ENCODE data around the gene BLMH.

Gene BLMH

GRCh38 chr17:30225919-30226553 lies 65.7 kb downstream of the BLMH start:
- no peak for DNase-seq (ENCODE audit: low spot score)
- Histone ChIP-seq H3K27ac (ENCODE audit: poor library complexity, severe bottlenecking) (no peak overlapping the region), H3K9me3 (ENCODE audit: severe bottlenecking) (no peaks in the 10 kb centered on the region), H3K27me3 (ENCODE audit: insufficient read depth, poor library complexity, severe bottlenecking) (no peaks in the 10 kb centered on the region), H3K36me3 (ENCODE audit: low read depth) (no peaks in the 10 kb centered on the region), H3K4me3 (ENCODE audit: severe bottlenecking) (no peak overlapping the region), H3K4me1 (ENCODE audit: insufficient read depth, poor library complexity, severe bottlenecking) (peaks cover 3% of the 10 kb centered on the region)
- TF ChIP-seq CTCF (IDR thresholded peaks at IDR 0.05; ENCODE audit: poor library complexity, severe bottlenecking), result no peak
- no peak for ATAC-seq (ENCODE audit: low read depth)

GRCh38 chr17:30225112-30225511 lies 66.6 kb downstream of the BLMH start:
- TF ChIP-seq CTCF (IDR thresholded peaks at IDR 0.05; ENCODE audit: poor library complexity, severe bottlenecking), result no peak
- H3K9me3 ChIP-seq (ENCODE audit: severe bottlenecking), result no peaks in the 10 kb centered on the region
- H3K27ac ChIP-seq (ENCODE audit: poor library complexity, severe bottlenecking), result no peak overlapping the region
- no peak for DNase-seq (ENCODE audit: low spot score)
- H3K36me3 ChIP-seq (ENCODE audit: low read depth), result no peaks in the 10 kb centered on the region
- peak; percentile 71 for ATAC-seq (ENCODE audit: low read depth)
- H3K4me3 ChIP-seq (ENCODE audit: severe bottlenecking), result no peak overlapping the region
- peaks cover 3% of the 10 kb centered on the region for H3K4me1 ChIP-seq (ENCODE audit: insufficient read depth, poor library complexity, severe bottlenecking)
- H3K27me3 ChIP-seq (ENCODE audit: insufficient read depth, poor library complexity, severe bottlenecking), result no peaks in the 10 kb centered on the region

GRCh38 chr17:30224419-30224960 lies 67.3 kb downstream of the BLMH start:
- ATAC-seq (ENCODE audit: low read depth) (no peak), DNase-seq (ENCODE audit: low spot score) (no peak)
- Histone ChIP-seq H3K27me3 (ENCODE audit: insufficient read depth, poor library complexity, severe bottlenecking) (no peaks in the 10 kb centered on the region), H3K27ac (ENCODE audit: poor library complexity, severe bottlenecking) (no peak overlapping the region), H3K9me3 (ENCODE audit: severe bottlenecking) (no peaks in the 10 kb centered on the region), H3K4me3 (ENCODE audit: severe bottlenecking) (no peak overlapping the region), H3K4me1 (ENCODE audit: insufficient read depth, poor library complexity, severe bottlenecking) (peaks cover 3% of the 10 kb centered on the region), H3K36me3 (ENCODE audit: low read depth) (no peaks in the 10 kb centered on the region)
- TF ChIP-seq CTCF (IDR thresholded peaks at IDR 0.05; ENCODE audit: poor library complexity, severe bottlenecking), result no peak

DNA sequence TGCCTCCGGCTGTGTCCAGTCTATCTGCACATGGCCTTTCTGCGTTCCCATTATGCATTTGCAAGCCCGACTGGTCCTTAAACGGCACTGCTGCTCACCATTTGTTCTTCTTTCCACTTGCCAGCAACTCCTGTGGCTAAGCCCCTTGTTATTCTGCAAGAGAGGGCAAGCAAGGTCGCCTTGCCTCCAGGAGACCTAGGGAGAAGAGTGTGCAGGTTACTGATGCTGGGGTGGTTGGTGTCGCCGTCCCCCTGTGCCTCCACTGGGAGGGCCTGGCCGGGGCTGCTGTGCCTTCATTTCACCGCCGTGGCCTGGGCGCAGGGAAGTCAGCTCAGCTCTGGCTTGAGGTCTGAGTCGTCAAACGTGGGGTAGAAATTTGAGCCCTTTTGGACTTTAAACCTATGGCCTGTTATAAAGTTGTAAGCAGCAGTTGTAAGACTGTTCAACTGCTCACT lies 69.0 kb downstream of the BLMH start:
- DNase-seq (ENCODE audit: low spot score) (no peak), ATAC-seq (ENCODE audit: low read depth) (no peak)
- H3K27me3 ChIP-seq (ENCODE audit: insufficient read depth, poor library complexity, severe bottlenecking), result no peaks in the 10 kb centered on the region
- no peaks in the 10 kb centered on the region for H3K9me3 ChIP-seq (ENCODE audit: severe bottlenecking)
- H3K27ac ChIP-seq (ENCODE audit: poor library complexity, severe bottlenecking), result no peak overlapping the region
- no peak for TF ChIP-seq CTCF (IDR thresholded peaks at IDR 0.05; ENCODE audit: poor library complexity, severe bottlenecking)
- H3K4me3 ChIP-seq (ENCODE audit: severe bottlenecking), result no peak overlapping the region
- H3K36me3 ChIP-seq (ENCODE audit: low read depth), result no peaks in the 10 kb centered on the region
- H3K4me1 ChIP-seq (ENCODE audit: insufficient read depth, poor library complexity, severe bottlenecking), result peaks cover 3% of the 10 kb centered on the region

DNA sequence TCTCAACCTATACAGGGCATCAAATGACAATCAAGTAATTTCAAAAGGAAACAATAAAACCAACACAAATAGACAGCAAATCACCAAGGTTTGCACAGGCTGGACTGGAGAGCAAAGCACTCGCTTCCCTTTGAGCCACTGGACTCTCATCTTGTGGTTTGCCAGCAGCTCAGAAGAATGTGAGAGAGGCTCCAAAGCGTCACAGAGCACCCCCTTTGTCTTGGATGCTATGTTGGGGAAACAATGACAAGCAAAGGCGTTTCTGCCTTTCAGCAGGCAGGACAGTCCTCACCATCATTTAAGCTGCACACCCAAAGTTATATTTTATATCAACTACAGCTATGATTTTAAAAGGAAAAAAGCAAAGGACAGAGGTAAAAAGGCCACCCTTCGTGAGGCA lies 69.5 kb downstream of the BLMH start:
- H3K4me1 ChIP-seq (ENCODE audit: insufficient read depth, poor library complexity, severe bottlenecking), result peaks cover 3% of the 10 kb centered on the region
- no peaks in the 10 kb centered on the region for H3K9me3 ChIP-seq (ENCODE audit: severe bottlenecking)
- no peak for ATAC-seq (ENCODE audit: low read depth)
- no peak for DNase-seq (ENCODE audit: low spot score)
- H3K36me3 ChIP-seq (ENCODE audit: low read depth), result no peaks in the 10 kb centered on the region
- H3K27me3 ChIP-seq (ENCODE audit: insufficient read depth, poor library complexity, severe bottlenecking), result no peaks in the 10 kb centered on the region
- TF ChIP-seq CTCF (IDR thresholded peaks at IDR 0.05; ENCODE audit: poor library complexity, severe bottlenecking), result no peak
- no peak overlapping the region for H3K4me3 ChIP-seq (ENCODE audit: severe bottlenecking)
- no peak overlapping the region for H3K27ac ChIP-seq (ENCODE audit: poor library complexity, severe bottlenecking)
